ENCODE measurements around the gene SLC16A11.
"Not testable (repeated sequence)": the region's sequence is repeated elsewhere in the genome, so short reads cannot be mapped to it uniquely, and the experiment has no call there.

The SLC16A11 gene

GRCh38 chr17:7070712-7071111 is 26.8 kb upstream of the SLC16A11 start:
- no peak overlapping the region for H3K27ac Mint-ChIP-seq
- no peak overlapping the region for H3K4me3 Mint-ChIP-seq
- H3K27me3 Mint-ChIP-seq: no peaks in the 10 kb centered on the region

GRCh38 chr17:7068268-7068667 is 24.4 kb upstream of the SLC16A11 start:
- no peak overlapping the region for H3K27ac Mint-ChIP-seq
- H3K9me3 Mint-ChIP-seq: peaks cover 10% of the 10 kb centered on the region
- H3K4me3 Mint-ChIP-seq: no peak overlapping the region
- H3K4me1 Mint-ChIP-seq (ENCODE audit: low read depth): no peaks in the 10 kb centered on the region
- no peaks in the 10 kb centered on the region for H3K36me3 Mint-ChIP-seq (ENCODE audit: low read depth)
- peaks cover 11% of the 10 kb centered on the region for H3K27me3 Mint-ChIP-seq
- DNase-seq: no peak

More at GRCh38 chr17:7070712-7071111, 26.8 kb upstream of the SLC16A11 start:
- H3K9me3 Mint-ChIP-seq: peaks cover 10% of the 10 kb centered on the region
- no peaks in the 10 kb centered on the region for H3K36me3 Mint-ChIP-seq (ENCODE audit: low read depth)
- no peaks in the 10 kb centered on the region for H3K4me1 Mint-ChIP-seq (ENCODE audit: low read depth)
- no peak for DNase-seq

- H3K9me3 Mint-ChIP-seq: peaks cover 10% of the 10 kb centered on the region
- H3K4me1 Mint-ChIP-seq (ENCODE audit: low read depth): no peaks in the 10 kb centered on the region
- no peak for DNase-seq
- H3K4me3 Mint-ChIP-seq: no peak overlapping the region
- H3K27ac Mint-ChIP-seq: no peak overlapping the region
- no peaks in the 10 kb centered on the region for H3K36me3 Mint-ChIP-seq (ENCODE audit: low read depth)
- peaks cover 14% of the 10 kb centered on the region for H3K27me3 Mint-ChIP-seq
Measured at GRCh38 chr17:7067198-7067597, 23.3 kb upstream of the SLC16A11 start.

GRCh38 chr17:7064261-7064660 is 20.4 kb upstream of the SLC16A11 start:
- no peak for DNase-seq
- H3K27me3 Mint-ChIP-seq: peaks cover 14% of the 10 kb centered on the region
- H3K9me3 Mint-ChIP-seq: peaks cover 10% of the 10 kb centered on the region
- H3K27ac Mint-ChIP-seq: no peak overlapping the region
- no peaks in the 10 kb centered on the region for H3K36me3 Mint-ChIP-seq (ENCODE audit: low read depth)
- H3K4me3 Mint-ChIP-seq: no peak overlapping the region
- peaks cover 18% of the 10 kb centered on the region for H3K4me1 Mint-ChIP-seq (ENCODE audit: low read depth)

GRCh38 chr17:7063518-7064094 is 19.7 kb upstream of the SLC16A11 start:
- no peak overlapping the region for H3K27ac Mint-ChIP-seq
- H3K36me3 Mint-ChIP-seq (ENCODE audit: low read depth): no peaks in the 10 kb centered on the region
- peaks cover 5% of the 10 kb centered on the region for H3K9me3 Mint-ChIP-seq
- no peak overlapping the region for H3K4me3 Mint-ChIP-seq
- no peak for DNase-seq
- H3K27me3 Mint-ChIP-seq: peaks cover 14% of the 10 kb centered on the region
- H3K4me1 Mint-ChIP-seq (ENCODE audit: low read depth): peaks cover 25% of the 10 kb centered on the region

- Mint-ChIP-seq H3K27me3 (peaks cover 14% of the 10 kb centered on the region), H3K36me3 (ENCODE audit: low read depth) (no peaks in the 10 kb centered on the region), H3K4me1 (ENCODE audit: low read depth) (peaks cover 26% of the 10 kb centered on the region), H3K9me3 (no peaks in the 10 kb centered on the region), H3K4me3 (peak overlapping the region; percentile 11), H3K27ac (peak overlapping the region; percentile 93)
- DNase-seq: peak; percentile 68
Measured at GRCh38 chr17:7060165-7060891, 16.4 kb upstream of the SLC16A11 start.

- peaks cover 26% of the 10 kb centered on the region for H3K4me1 Mint-ChIP-seq (ENCODE audit: low read depth)
- peaks cover 10% of the 10 kb centered on the region for H3K27me3 Mint-ChIP-seq
- no peaks in the 10 kb centered on the region for H3K9me3 Mint-ChIP-seq
- H3K27ac Mint-ChIP-seq: peak overlapping the region; percentile 59
- no peak overlapping the region for H3K4me3 Mint-ChIP-seq
- DNase-seq: no peak
- no peaks in the 10 kb centered on the region for H3K36me3 Mint-ChIP-seq (ENCODE audit: low read depth)
Measured at GRCh38 chr17:7058831-7059447, 15.0 kb upstream of the SLC16A11 start.

GRCh38 chr17:7056386-7056785 is 12.5 kb upstream of the SLC16A11 start:
- no peak for DNase-seq
- Mint-ChIP-seq H3K9me3 (no peaks in the 10 kb centered on the region), H3K4me3 (no peak overlapping the region), H3K27me3 (no peaks in the 10 kb centered on the region), H3K4me1 (ENCODE audit: low read depth) (peaks cover 25% of the 10 kb centered on the region), H3K27ac (no peak overlapping the region), H3K36me3 (ENCODE audit: low read depth) (no peaks in the 10 kb centered on the region)

- not testable (repeated sequence) for DNase-seq, H3K4me3 Mint-ChIP-seq
Measured at GRCh38 chr17:7050583-7050982, 6.7 kb upstream of the SLC16A11 start.

GRCh38 chr17:7048968-7049367 is 5.1 kb upstream of the SLC16A11 start:
- Mint-ChIP-seq H3K4me1 (ENCODE audit: low read depth) (peaks cover 38% of the 10 kb centered on the region), H3K4me3 (no peak overlapping the region), H3K27ac (no peak overlapping the region), H3K9me3 (no peaks in the 10 kb centered on the region), H3K27me3 (peaks cover 1% of the 10 kb centered on the region), H3K36me3 (ENCODE audit: low read depth) (no peaks in the 10 kb centered on the region)
- DNase-seq: no peak

More at GRCh38 chr17:7050583-7050982, 6.7 kb upstream of the SLC16A11 start:
- H3K4me1 Mint-ChIP-seq (ENCODE audit: low read depth): peaks cover 32% of the 10 kb centered on the region
- H3K27me3 Mint-ChIP-seq; H3K27ac Mint-ChIP-seq; H3K9me3 Mint-ChIP-seq; H3K36me3 Mint-ChIP-seq (ENCODE audit: low read depth): not testable (repeated sequence)

- Mint-ChIP-seq H3K36me3 (ENCODE audit: low read depth) (no peaks in the 10 kb centered on the region), H3K4me3 (peak overlapping the region; percentile 59), H3K4me1 (ENCODE audit: low read depth) (peaks cover 46% of the 10 kb centered on the region), H3K27me3 (peaks cover 4% of the 10 kb centered on the region), H3K27ac (peak overlapping the region; percentile 37), H3K9me3 (no peaks in the 10 kb centered on the region)
- no peak for DNase-seq
Measured at GRCh38 chr17:7047566-7047965, 3.7 kb upstream of the SLC16A11 start.

GRCh38 chr17:7046725-7047397 is 3.0 kb upstream of the SLC16A11 start:
- H3K4me3 Mint-ChIP-seq: peak overlapping the region; percentile 59
- H3K4me1 Mint-ChIP-seq (ENCODE audit: low read depth): peaks cover 50% of the 10 kb centered on the region
- not testable (repeated sequence) for H3K36me3 Mint-ChIP-seq (ENCODE audit: low read depth); H3K9me3 Mint-ChIP-seq; H3K27me3 Mint-ChIP-seq
- H3K27ac Mint-ChIP-seq: peak overlapping the region; percentile 91
- peak; percentile 70 for DNase-seq

GRCh38 chr17:7046127-7046724 is 2.3 kb upstream of the SLC16A11 start:
- DNase-seq: peak; percentile 64
- H3K9me3 Mint-ChIP-seq: no peaks in the 10 kb centered on the region
- H3K27me3 Mint-ChIP-seq: peaks cover 4% of the 10 kb centered on the region
- H3K4me1 Mint-ChIP-seq (ENCODE audit: low read depth): peaks cover 55% of the 10 kb centered on the region
- no peaks in the 10 kb centered on the region for H3K36me3 Mint-ChIP-seq (ENCODE audit: low read depth)
- peak overlapping the region; percentile 59 for H3K4me3 Mint-ChIP-seq
- H3K27ac Mint-ChIP-seq: peak overlapping the region; percentile 91

- Mint-ChIP-seq H3K36me3 (ENCODE audit: low read depth) (no peaks in the 10 kb centered on the region), H3K27ac (no peak overlapping the region), H3K27me3 (peaks cover 4% of the 10 kb centered on the region), H3K4me1 (ENCODE audit: low read depth) (peaks cover 55% of the 10 kb centered on the region), H3K4me3 (peak overlapping the region; percentile 59), H3K9me3 (no peaks in the 10 kb centered on the region)
- DNase-seq: no peak
Measured at GRCh38 chr17:7045492-7046126, 1.7 kb upstream of the SLC16A11 start.
